ENCODE measurements around the gene MBOAT1.
A peak's percentile ranks its signal among the peaks of the same experiment; 100 is the strongest.
"Not testable (repeated sequence)": the region's sequence is repeated elsewhere in the genome, so short reads cannot be mapped to it uniquely, and the experiment has no call there.

The MBOAT1 gene

DNA sequence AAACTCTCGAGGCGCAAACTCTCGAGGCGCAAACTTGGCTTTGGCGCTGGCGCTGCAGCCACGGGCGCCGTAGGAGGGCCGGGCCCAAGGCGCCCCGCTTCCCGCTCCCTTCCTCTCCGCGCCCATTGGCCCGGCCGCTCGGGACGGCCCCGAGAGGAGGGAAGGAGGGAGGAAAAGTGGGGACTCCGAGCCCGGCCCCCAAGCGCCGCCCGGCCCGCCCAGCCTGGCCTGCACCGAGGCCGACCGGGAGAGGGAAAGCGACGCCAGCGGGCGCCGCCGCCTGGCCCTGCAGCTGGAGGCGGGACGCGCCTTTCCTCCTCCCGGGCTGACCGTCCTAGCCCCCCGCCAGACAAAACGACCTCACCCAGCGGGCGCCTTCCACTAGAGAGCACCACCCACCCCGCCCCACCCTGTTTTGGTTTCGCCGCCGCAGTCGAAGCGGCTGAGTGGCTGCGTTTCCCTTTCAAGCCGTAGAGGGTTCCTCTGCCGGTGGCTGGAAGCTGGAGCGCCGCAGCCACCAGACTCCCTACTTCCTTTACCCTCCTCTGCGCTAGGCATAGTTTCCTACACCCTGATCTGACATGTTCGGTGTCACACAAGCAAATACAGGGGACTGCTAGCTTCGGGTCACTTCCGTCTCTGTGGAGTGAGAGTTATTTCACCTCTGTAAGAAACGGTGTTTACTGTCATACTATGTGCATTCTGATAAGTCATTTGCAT is at the start of gene MBOAT1:
TSS of gene MBOAT1 (minus strand) at position 78 of the 720 bp plus-strand sequence. CDS start 235 bp downstream, outside the sequence.
- DNase-seq: peak; percentile 50

DNA sequence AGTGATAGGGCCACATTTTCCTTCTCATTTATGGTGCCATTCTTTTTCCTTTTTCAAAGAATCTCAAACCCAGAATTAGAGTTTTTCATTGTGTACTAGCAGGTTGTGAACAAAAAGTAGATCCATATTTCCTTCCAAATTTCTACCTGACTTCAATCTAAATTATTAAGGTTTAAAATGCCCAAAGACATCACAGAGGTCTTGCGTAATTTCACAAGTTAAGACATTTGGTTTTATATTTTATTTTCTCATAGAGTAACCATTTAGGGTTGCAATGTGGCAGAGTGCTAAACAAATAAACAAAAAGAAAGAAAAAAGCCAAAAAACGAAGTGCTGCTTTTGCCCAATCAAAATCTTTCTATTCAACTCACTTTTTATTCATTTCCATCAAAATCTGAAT is 49.4 kb upstream of the MBOAT1 start:
- no peak for DNase-seq

DNA sequence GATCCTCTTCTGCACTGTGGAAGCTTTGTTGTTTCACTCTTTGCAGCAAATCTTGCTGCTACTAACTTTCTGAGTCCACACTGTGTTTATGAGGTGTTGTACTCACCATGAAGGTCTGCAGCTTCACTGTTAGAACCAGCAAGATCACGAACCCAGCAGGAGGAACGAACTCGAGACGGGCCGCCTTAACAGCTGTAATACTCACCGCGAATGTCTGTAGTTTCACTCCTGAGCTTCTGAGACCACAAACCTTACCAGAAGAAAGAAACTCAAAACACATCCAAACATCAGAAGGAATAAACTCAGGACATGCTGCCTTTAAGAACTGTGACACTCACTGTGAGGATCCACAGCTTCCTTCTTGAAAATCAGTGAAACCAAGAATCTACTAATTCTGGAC is 48.1 kb upstream of the MBOAT1 start:
- no peak for DNase-seq

GRCh38 chr6:20259316-20260049 is 47.2 kb upstream of the MBOAT1 start:
- DNase-seq: no peak

GRCh38 chr6:20255428-20255827 is 43.2 kb upstream of the MBOAT1 start:
- no peak for DNase-seq

DNA sequence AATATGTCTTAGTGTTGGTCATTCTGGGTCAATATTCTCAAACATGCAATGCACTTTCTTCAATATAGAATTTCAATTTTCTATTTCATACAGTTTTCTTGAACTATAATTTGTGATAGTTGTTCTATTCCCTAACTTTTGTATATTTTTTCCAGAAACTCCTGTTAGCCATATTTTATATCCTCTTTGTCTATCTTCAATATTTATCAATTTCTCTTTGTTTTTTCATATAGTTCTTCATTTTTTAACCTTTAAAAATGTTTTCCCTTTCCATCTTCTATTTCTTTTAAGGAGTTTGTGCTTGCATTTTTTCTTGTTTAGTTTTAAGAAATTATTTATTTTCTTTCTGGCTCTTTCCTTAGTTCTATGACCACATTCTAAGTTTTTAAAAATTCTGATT is 42.0 kb upstream of the MBOAT1 start:
- no peak for DNase-seq

- DNase-seq: no peak
Observed at GRCh38 chr6:20253021-20253420, 40.8 kb upstream of the MBOAT1 start.

DNA sequence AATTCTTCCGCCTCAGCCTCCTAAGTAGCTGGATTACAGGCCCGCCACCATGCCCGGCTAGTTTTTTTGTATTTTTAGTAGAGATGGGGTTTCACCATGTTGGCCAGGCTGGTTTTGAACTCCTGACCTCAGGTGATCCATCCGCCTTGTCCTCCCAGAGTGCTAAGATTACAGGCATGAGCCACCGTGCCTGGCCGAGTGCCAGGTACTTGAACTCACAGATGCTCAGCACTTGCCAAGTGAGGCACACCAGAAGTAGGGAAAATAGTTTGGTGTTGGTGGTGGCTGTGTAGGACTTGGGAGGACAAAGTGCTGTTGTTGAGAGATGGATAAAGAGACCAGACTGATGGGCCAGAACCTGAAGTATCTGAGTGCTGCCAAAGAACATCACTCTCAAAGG is 40.0 kb upstream of the MBOAT1 start:
- DNase-seq: no peak

DNA sequence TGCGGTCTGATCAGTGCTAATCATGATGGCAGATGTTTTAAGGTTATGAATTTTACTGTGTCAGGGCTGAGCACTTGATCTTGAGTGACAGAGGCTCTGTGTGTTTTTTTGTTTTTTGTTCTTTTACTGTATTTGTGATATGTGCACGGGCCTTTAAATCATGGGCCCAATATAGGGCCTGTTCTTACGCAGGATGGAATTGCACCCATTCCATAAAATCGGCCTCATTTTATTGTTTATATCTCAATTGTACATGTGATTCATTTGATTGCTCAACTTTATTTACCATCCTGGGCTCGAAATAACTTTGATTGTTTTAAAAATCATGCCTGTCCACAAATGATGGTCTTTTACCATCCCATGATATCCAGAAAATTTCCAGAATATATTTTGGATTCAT is 39.3 kb upstream of the MBOAT1 start:
- no peak for DNase-seq

DNA sequence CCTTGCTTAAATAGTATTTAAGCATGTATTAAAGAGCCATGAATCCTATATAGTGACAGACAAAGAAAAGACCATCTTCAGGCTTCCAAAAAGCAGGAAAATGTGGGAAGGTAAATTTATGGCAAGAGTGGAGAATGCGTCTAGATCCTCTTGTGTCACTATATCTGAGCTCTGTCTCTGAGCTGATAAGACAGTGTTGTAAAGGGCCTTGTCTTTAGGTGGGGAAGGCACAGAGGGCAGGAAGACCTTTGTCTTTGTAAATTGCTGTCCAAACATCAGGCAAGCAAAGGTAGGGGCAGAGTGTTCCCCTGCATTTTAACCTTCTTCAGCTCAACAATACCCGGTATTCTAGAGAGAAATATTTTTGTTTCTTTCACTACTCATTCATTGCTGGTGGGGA is 33.9 kb upstream of the MBOAT1 start:
- DNase-seq: no peak

- DNase-seq: not testable (repeated sequence)
Observed at GRCh38 chr6:20244807-20245681, 32.8 kb upstream of the MBOAT1 start.

GRCh38 chr6:20243288-20243687 is 31.0 kb upstream of the MBOAT1 start:
- no peak for DNase-seq

DNA sequence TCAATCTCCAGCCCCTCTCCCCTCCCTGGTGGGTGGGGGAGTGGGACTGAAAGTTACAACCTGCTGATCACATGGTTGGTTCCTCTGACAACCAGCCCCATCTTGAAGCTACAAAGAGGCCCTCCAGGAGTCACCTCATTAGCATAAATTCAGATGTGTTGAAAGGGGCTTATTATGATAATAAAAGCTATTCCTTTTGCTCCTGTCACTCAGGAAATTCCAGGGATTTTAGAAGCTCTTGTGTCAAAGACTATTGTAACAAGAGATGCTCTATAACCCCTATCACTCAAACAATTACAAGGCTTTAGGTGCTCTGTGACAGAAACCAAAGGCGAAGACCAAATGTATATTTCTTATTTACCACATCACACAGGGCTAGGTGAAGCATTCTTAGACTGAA is 30.1 kb upstream of the MBOAT1 start:
- DNase-seq: no peak

- no peak for DNase-seq
Observed at GRCh38 chr6:20241102-20241501, 28.8 kb upstream of the MBOAT1 start.

DNA sequence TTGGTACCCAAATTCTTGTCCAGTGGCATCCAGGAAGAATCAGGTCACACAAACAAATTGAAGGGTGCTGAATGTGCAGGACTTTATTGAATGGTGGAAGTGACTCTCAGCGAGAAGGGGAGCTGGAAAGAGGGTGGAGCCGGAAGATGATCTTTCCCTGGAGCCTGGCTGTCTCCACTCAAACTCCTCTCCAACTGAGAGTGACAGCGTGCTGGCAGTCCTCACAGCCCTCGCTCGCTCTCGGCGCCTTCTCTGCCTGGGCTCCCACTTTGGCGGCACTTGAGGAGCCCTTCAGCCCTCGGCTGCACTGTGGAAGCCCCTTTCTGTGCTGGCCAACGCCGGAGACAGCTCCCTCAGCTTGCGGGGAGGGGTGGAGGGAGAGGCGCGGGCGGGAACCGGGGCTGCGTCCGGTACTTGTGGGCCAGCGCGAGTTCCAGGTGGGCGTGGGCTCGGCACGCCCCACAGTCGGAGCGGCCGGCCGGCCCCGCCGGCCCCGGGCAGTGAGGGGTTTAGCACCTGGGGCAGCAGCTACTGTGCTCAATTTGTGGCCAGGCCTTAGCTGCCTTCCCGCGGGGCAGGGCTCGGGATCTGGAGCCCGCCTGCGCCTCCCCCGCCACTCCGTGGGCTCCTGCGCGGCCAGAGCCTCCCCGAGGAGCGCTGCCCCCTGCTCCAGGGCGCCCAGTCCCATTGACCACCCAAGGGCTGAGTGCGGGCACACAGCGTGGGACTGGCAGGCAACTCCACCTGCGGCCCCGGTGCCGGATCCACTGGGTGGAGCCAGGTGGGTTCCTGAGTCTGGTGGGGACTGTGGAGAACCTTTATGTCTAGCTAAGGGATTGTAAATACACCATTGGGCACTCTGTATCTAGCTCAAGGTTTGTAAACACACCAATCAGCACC is 26.7 kb upstream of the MBOAT1 start:
- no peak for DNase-seq

DNA sequence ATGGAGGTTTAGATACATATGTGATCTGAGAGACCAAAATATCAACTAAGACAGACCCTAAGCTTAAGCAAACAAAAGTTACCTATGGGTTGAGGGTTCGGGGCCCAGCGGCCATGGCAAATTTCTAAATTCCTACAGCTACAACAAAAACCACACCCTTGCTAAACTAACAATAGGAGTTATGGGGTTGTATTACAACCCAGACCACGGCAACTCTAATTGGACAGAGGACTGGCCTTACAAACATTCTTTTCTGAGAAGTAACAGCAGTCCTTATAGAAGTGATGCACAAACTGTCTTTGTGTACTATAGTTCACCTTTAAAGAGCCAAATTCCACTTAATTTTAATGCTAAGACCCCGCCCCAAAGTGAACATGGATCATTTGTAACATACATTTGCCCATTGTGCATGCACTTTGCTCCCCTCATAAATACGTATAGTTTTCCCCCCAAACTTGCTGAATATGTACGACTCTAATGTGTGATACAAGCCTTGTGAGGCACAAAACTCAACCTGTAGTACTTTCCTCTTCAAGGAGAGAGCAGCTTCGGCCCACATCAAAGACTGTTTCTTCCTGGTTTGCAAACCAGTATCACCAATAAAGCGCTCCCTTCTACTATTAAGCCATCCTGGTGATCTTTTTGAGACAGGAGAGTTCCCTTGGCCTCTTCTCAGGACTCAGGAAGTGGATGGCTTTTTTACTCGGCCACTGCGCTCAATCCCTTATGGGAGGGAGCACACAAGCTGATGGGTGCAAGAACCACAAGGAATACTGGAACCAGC is 25.6 kb upstream of the MBOAT1 start:
- no peak for DNase-seq

- no peak for DNase-seq
Observed at GRCh38 chr6:20236909-20237600, 24.8 kb upstream of the MBOAT1 start.

GRCh38 chr6:20236344-20236743 is 24.1 kb upstream of the MBOAT1 start:
- DNase-seq: no peak

DNA sequence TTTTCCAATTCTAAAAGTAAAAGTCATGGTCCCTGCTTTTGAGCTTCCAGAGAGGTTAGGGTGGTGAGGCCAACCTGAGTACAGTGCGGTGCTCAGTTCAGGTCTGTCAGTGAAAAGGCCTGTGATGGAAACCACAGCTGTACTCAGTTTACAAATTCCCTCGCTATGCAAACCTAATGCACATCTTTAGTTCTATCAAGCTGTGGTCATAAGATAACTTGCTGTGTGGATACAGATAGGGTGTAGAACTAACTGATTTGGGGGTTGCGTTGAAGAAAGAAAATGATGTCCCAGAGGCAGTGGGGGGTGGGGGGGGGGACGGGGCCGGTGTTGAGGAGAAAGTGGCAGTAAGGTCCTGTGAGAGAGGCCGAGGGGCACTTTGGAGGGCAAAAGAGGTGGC is 22.8 kb upstream of the MBOAT1 start:
- DNase-seq: no peak

- DNase-seq: no peak
Observed at GRCh38 chr6:20234136-20234535, 21.9 kb upstream of the MBOAT1 start.

Data from activated CD8-positive, alpha-beta memory T cell treated with anti-CD3 and anti-CD28 coated beads, Interleukin-2, amount 50 U/mL, for 4 hours (primary cell).